ENCODE results near the gene COA8.

COA8 gene

DNA sequence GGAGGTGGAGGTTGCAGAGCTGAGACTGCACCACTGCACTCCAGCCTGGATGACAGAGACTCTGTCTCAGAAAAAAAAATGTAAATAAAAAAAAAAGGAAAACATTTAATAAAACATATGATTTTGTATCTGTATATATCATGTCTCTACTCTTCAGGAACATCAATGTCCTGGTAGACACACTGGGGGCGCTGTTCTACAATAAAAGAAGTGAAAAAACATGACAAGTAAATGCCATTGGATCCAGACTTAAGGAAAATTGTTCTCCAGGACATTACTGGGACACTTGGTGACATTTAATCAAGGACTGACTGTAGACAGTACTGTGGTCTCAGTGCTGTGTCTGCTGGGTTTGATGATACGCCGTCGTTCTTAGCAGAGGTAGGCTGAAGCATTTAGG is 50.8 kb downstream of the COA8 start:
- Histone ChIP-seq H3K4me3 (replicated peaks; ENCODE audit: insufficient read depth, low read length) (no peak overlapping the region), H3K27me3 (ENCODE audit: insufficient read depth, poor library complexity, severe bottlenecking) (no peaks in the 10 kb centered on the region), H3K27ac (replicated peaks) (no peak overlapping the region)
- TF ChIP-seq, protein P1, sequence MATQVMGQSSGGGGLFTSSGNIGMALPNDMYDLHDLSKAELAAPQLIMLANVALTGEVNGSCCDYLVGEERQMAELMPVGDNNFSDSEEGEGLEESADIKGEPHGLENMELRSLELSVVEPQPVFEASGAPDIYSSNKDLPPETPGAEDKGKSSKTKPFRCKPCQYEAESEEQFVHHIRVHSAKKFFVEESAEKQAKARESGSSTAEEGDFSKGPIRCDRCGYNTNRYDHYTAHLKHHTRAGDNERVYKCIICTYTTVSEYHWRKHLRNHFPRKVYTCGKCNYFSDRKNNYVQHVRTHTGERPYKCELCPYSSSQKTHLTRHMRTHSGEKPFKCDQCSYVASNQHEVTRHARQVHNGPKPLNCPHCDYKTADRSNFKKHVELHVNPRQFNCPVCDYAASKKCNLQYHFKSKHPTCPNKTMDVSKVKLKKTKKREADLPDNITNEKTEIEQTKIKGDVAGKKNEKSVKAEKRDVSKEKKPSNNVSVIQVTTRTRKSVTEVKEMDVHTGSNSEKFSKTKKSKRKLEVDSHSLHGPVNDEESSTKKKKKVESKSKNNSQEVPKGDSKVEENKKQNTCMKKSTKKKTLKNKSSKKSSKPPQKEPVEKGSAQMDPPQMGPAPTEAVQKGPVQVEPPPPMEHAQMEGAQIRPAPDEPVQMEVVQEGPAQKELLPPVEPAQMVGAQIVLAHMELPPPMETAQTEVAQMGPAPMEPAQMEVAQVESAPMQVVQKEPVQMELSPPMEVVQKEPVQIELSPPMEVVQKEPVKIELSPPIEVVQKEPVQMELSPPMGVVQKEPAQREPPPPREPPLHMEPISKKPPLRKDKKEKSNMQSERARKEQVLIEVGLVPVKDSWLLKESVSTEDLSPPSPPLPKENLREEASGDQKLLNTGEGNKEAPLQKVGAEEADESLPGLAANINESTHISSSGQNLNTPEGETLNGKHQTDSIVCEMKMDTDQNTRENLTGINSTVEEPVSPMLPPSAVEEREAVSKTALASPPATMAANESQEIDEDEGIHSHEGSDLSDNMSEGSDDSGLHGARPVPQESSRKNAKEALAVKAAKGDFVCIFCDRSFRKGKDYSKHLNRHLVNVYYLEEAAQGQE (IDR thresholded peaks at IDR 0.05; ENCODE audit: insufficient replicate concordance, low read depth) = no peak
- TF ChIP-seq, protein P2, sequence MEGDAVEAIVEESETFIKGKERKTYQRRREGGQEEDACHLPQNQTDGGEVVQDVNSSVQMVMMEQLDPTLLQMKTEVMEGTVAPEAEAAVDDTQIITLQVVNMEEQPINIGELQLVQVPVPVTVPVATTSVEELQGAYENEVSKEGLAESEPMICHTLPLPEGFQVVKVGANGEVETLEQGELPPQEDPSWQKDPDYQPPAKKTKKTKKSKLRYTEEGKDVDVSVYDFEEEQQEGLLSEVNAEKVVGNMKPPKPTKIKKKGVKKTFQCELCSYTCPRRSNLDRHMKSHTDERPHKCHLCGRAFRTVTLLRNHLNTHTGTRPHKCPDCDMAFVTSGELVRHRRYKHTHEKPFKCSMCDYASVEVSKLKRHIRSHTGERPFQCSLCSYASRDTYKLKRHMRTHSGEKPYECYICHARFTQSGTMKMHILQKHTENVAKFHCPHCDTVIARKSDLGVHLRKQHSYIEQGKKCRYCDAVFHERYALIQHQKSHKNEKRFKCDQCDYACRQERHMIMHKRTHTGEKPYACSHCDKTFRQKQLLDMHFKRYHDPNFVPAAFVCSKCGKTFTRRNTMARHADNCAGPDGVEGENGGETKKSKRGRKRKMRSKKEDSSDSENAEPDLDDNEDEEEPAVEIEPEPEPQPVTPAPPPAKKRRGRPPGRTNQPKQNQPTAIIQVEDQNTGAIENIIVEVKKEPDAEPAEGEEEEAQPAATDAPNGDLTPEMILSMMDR (IDR thresholded peaks at IDR 0.05; ENCODE audit: insufficient read depth, low read length) = peak; percentile 31
- DNase-seq (ENCODE audit: low read depth in 1 of 2, low spot score in 1 of 2) = peak in 1 of 2 experiments; percentile 23

DNA sequence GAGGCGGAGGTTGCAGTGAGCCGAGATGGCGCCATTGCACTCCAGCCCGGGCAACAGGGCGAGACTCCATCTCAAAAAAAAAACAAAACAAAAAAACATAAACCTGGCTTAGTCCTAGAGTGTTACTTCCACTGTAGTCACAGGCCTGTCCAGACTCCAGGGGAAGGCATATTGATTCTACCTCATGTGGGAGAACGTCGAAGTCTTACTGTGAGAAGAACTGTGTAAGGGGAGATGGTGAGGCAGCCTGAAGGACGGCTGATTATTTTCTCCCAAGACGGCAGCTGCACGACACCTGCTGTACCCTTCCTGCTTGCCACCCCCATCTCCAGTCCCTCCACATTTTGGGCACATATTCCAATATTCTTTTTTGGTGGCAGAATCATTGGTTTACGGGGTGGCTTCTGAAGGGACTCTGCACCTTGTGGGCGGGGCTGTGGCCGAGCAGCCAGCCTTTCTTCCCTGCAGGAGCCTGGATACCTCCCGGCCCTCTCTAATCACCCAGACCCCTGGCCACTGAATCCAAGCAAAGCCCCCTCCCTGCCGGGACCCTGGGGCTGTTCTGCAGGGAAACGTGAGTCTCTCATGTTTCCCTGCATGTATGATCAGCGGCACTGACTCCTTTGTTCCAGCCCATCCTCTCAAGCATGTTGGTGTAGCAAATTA is 54.0 kb downstream of the COA8 start:
- no peak overlapping the region for H3K27ac ChIP-seq (replicated peaks)
- TF ChIP-seq SPI1 (IDR thresholded peaks at IDR 0.05; ENCODE audit: borderline replicate concordance, low read depth) (no peak), POLR2AphosphoS5 (IDR thresholded peaks at IDR 0.05; ENCODE audit: low read depth) (no peak), GABPA (IDR thresholded peaks at IDR 0.05; ENCODE audit: low read depth) (no peak)
- TF ChIP-seq, protein P2 (IDR thresholded peaks at IDR 0.05; ENCODE audit: insufficient read depth, low read length) = no peak
- TF ChIP-seq, protein P1 (IDR thresholded peaks at IDR 0.05; ENCODE audit: insufficient replicate concordance, low read depth) = no peak
- no peak for DNase-seq (ENCODE audit: low read depth in 1 of 2, low spot score in 1 of 2)
- no peak overlapping the region for H3K4me3 ChIP-seq (replicated peaks; ENCODE audit: insufficient read depth, low read length)
- no peaks in the 10 kb centered on the region for H3K27me3 ChIP-seq (ENCODE audit: insufficient read depth, poor library complexity, severe bottlenecking)

DNA sequence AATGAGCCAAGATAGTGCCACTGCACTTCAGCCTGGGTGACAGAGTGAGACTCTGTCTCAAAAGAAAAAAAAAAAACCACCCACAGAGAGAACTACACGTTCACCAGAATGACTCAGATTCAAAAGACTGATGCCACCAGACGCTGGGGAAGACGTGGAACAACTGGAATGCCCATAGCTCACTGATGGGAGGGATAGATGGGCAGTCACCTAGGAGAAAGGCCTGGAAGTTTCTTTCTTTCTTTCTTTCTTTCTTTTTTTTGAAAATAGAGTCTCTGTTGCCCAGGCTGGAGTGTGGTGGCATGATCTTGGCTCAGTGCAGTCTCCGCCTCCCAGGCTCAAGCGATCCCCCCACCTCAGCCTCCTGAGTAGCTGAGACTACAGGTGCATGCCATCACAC is 56.3 kb downstream of the COA8 start:
- DNase-seq (ENCODE audit: low read depth in 1 of 2, low spot score in 1 of 2) = no peak
- TF ChIP-seq, protein P2 (IDR thresholded peaks at IDR 0.05; ENCODE audit: insufficient read depth, low read length) = no peak
- TF ChIP-seq, protein P1 (IDR thresholded peaks at IDR 0.05; ENCODE audit: insufficient replicate concordance, low read depth) = no peak
- H3K27ac ChIP-seq (replicated peaks) = no peak overlapping the region
- H3K27me3 ChIP-seq (ENCODE audit: insufficient read depth, poor library complexity, severe bottlenecking) = no peaks in the 10 kb centered on the region
- no peak overlapping the region for H3K4me3 ChIP-seq (replicated peaks; ENCODE audit: insufficient read depth, low read length)
